Smooth muscle cell (in vitro differentiated cells): ENCODE measurements around the gene MC1R. TPM values are rescaled to one million over a fixed set of nuclear protein-coding genes. Genes with fewer than 3 reads are reported as not detected.
"Not testable (repeated sequence)": the region's sequence is repeated elsewhere in the genome, so short reads cannot be mapped to it uniquely, and the experiment has no call there.

Experiments
- DNase-seq: peaks from one replicate; lab custom pipeline; 2025; ENCODE audit not compliant: unreplicated experiment; lab: John Stamatoyannopoulos, UW
- H2AFZ ChIP-seq: fragments of 200-600 bp; sonication (generic); 2 replicates; pipeline ENCODE4 v1.6.0; 2016; ENCODE audit warnings: antibody characterized with exemption, low read depth, mild to moderate bottlenecking
- H3F3A ChIP-seq: fragments of 200-600 bp; sonication (generic); 2 replicates; pipeline ENCODE4 v1.6.0; 2017; ENCODE audit warnings: antibody characterized with exemption, low read depth
- H3K27ac ChIP-seq: fragments of 200-600 bp; sonication (generic); 2 replicates; pipeline ENCODE4 v1.5.1; 2016; ENCODE audit warnings: low read depth, mild to moderate bottlenecking
- H3K27me3 ChIP-seq: fragments of 200-600 bp; sonication (generic); 2 replicates; pipeline ENCODE4 v1.6.1; 2016; ENCODE audit warnings: low read depth, mild to moderate bottlenecking
- H3K36me3 ChIP-seq: fragments of 200-600 bp; sonication (generic); 2 replicates; pipeline ENCODE4 v1.5.1; 2016; ENCODE audit warnings: low read depth
- H3K4me1 ChIP-seq: fragments of 200-600 bp; sonication (generic); 2 replicates; pipeline ENCODE4 v1.5.1; 2016; ENCODE audit warnings: low read depth
- H3K4me2 ChIP-seq: fragments of 200-600 bp; sonication (generic); 2 replicates; pipeline ENCODE4 v1.6.0; 2016; ENCODE audit warnings: mild to moderate bottlenecking
- H3K4me3 ChIP-seq: fragments of 200-600 bp; sonication (generic); 2 replicates; pipeline ENCODE4 v1.5.1; 2016; ENCODE audit warnings: mild to moderate bottlenecking
- H3K79me2 ChIP-seq: fragments of 200-600 bp; sonication (generic); 2 replicates; pipeline ENCODE4 v1.6.0; 2016; ENCODE audit warnings: low read depth, mild to moderate bottlenecking
- H3K9ac ChIP-seq: fragments of 200-600 bp; sonication (generic); 2 replicates; pipeline ENCODE4 v1.6.0; 2016; ENCODE audit warnings: low read depth
- H3K9me3 ChIP-seq: fragments of 200-600 bp; sonication (generic); replicated peaks from 2 replicates; pipeline ENCODE4 v1.5.1; 2016; ENCODE audit warnings: low read depth
- H4K20me1 ChIP-seq: fragments of 200-600 bp; sonication (generic); 2 replicates; pipeline ENCODE4 v1.6.0; 2016; ENCODE audit warnings: low read depth
- CTCF ChIP-seq: fragments of 200-600 bp; sonication (generic); IDR thresholded peaks from 2 replicates; pipeline ENCODE4 v1.5.1; 2017; ENCODE audit warnings: borderline replicate concordance, mild to moderate bottlenecking, antibody characterized with exemption; ENCODE audit not compliant: insufficient read depth, poor library complexity, severe bottlenecking
- WGBS: methylation state at CpG from one replicate; pipeline ENCODE4 v1.1.7; 2016; ENCODE audit warnings: low lambda C conversion rate; 5-methylcytosine and 5-hydroxymethylcytosine counted together
- polyA plus RNA-seq: library from polyadenylated mRNA; unstranded; fragments of >200 nt; fragmentation: Nextera tagmentation; extraction: Ambion mirVana; gene quantifications from 2 replicates; pipeline ENCODE4 v1.2.1, GENCODE V29; 2016
- total RNA-seq: library from RNA; depleted of rRNA; stranded (reverse); fragments of >200 nt; gene quantifications from 2 replicates; pipeline ENCODE4 v1.2.3, GENCODE V29; 2014

MC1R gene
- total and polyA plus RNA-seq, 2 experiments from 2014 or later = 14.5 to 16.8 TPM

- DNase-seq = no peak
- H3K4me1 ChIP-seq = peaks cover 17% of the 10 kb centered on the region
- H3K27ac ChIP-seq = no peak overlapping the region
- peak overlapping the region; percentile 81 for H3K4me3 ChIP-seq
- H2AFZ ChIP-seq = no peak overlapping the region
- H4K20me1 ChIP-seq = peaks cover 66% of the 10 kb centered on the region
- 44% methylated on average over 3 of the region's 4 CpGs for WGBS
- no peaks in the 10 kb centered on the region for H3K36me3 ChIP-seq
- H3K4me2 ChIP-seq = peak overlapping the region; percentile 97
- TF ChIP-seq CTCF = no peak
- H3K9me3 ChIP-seq = no peaks in the 10 kb centered on the region
- H3K27me3 ChIP-seq = no peaks in the 10 kb centered on the region
- peaks cover 57% of the 10 kb centered on the region for H3K79me2 ChIP-seq
- peaks cover 16% of the 10 kb centered on the region for H3F3A ChIP-seq
- no peak overlapping the region for H3K9ac ChIP-seq
Observed at GRCh38 chr16:89924925-89925307, 6.3 kb downstream of the MC1R start.

DNA sequence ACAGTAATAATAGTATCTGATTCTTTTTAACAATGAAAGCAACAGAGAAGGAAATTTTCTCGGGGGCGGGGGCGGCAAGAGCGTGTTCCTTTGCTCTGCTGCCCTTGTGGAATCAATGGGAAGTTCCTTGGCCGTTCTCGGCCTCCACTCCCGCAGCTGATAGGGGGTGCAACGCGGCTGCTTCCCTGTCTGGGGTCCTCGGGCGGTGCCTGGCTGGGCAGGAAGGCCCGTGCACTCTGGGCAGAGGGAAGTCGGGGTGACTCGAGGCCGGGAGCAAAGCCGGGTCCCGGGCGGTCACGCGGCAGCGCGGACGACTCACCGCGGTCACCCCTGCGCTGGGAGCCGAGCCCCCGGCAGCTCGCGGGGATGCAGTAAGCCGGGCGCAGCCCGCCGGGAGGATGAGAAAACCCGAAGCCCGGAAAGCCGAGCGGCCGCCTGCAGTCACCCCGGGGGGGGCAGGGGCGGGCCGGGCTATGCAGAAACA lies 7.0 kb downstream of the MC1R start:
- peak; percentile 90 for DNase-seq
- WGBS = 3% methylated on average over 34 of the region's 42 CpGs
- peak overlapping the region; percentile 81 for H3K4me3 ChIP-seq
- no peak overlapping the region for H2AFZ ChIP-seq
- H3K4me2 ChIP-seq = peak overlapping the region; percentile 97
- H3K79me2 ChIP-seq = peaks cover 59% of the 10 kb centered on the region
- no peak overlapping the region for H3K27ac ChIP-seq
- peaks cover 73% of the 10 kb centered on the region for H4K20me1 ChIP-seq
- no peaks in the 10 kb centered on the region for H3K27me3 ChIP-seq
- no peaks in the 10 kb centered on the region for H3K9me3 ChIP-seq
- H3K4me1 ChIP-seq = peaks cover 14% of the 10 kb centered on the region
- H3K9ac ChIP-seq = peak overlapping the region; percentile 13
- no peak for TF ChIP-seq CTCF
- peaks cover 9% of the 10 kb centered on the region for H3F3A ChIP-seq
- H3K36me3 ChIP-seq = no peaks in the 10 kb centered on the region

DNA sequence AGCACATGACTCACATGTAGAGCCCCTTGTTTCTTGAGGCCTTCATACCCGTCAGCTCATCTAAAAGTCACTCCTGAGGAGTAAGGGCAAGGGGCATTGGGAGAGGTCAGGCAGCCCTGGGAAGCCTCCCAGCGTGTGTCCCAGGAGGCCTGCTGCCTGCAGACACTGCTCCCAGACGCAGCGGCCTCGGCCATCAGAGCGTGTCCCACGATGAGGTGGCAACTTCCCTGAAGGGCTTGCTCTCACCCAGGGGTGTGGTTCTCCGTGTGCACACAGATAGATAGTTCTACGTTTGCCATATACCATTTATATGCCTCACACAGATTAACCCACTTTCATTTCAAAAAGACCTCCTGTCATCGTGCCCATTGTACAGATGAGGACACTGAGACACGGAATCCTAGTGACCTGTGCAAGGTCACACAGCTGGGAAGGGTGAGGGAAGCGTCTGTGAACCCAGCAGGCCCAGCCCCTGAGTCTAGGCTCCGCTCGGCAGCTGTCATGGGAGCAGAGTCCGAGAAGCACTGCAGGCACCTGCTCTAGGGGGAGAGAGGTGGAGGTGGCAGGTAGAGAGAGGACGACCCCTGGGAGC lies 12.7 kb downstream of the MC1R start:
- Histone ChIP-seq H3K4me2 (no peak overlapping the region), H3K9me3 (no peaks in the 10 kb centered on the region), H3K9ac (no peak overlapping the region), H3K79me2 (peaks cover 39% of the 10 kb centered on the region), H3K27ac (no peak overlapping the region), H3K36me3 (no peaks in the 10 kb centered on the region), H2AFZ (no peak overlapping the region), H3K4me1 (no peaks in the 10 kb centered on the region), H3K27me3 (no peaks in the 10 kb centered on the region), H3K4me3 (no peak overlapping the region), H3F3A (peaks cover 8% of the 10 kb centered on the region), H4K20me1 (peaks cover 98% of the 10 kb centered on the region)
- no peak for DNase-seq
- TF ChIP-seq CTCF = no peak
- WGBS = 92% methylated on average over 16 of the region's 16 CpGs

GRCh38 chr16:89931964-89932363 lies 13.3 kb downstream of the MC1R start:
- Histone ChIP-seq H3K9me3 (no peaks in the 10 kb centered on the region), H3K4me1 (no peaks in the 10 kb centered on the region), H3K4me3 (no peak overlapping the region), H4K20me1 (peaks cover 98% of the 10 kb centered on the region), H3K27ac (no peak overlapping the region), H2AFZ (no peak overlapping the region), H3K27me3 (no peaks in the 10 kb centered on the region), H3K4me2 (no peak overlapping the region), H3K9ac (no peak overlapping the region), H3F3A (peaks cover 8% of the 10 kb centered on the region), H3K36me3 (no peaks in the 10 kb centered on the region), H3K79me2 (peaks cover 33% of the 10 kb centered on the region)
- no peak for TF ChIP-seq CTCF
- WGBS = 93% methylated on average over 6 of the region's 6 CpGs
- no peak for DNase-seq

DNA sequence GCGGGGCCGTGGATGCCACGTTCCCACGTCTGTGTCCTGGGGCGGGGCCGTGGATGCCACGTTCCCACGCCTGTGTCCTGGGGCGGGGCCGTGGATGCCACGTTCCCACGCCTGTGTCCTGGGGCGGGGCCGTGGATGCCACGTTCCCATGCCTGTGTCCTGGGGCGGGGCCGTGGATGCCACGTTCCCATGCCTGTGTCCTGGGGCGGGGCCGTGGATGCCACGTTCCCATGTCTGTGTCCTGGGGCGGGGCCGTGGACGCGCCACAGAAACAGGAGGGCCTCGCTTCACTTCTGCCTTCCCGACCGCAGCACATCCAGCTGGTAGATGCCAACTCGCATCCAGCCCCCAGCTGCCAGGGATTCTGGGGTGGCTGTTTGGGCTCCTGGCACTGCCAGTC lies 15.4 kb downstream of the MC1R start:
- not testable (repeated sequence) for H3K36me3 ChIP-seq, DNase-seq, H3K9me3 ChIP-seq, H3K4me1 ChIP-seq, H2AFZ ChIP-seq, H3F3A ChIP-seq, H3K9ac ChIP-seq, H3K4me3 ChIP-seq, H3K4me2 ChIP-seq, H3K27me3 ChIP-seq, H3K27ac ChIP-seq
- 100% methylated on average over 8 of the region's 29 CpGs for WGBS
- H3K79me2 ChIP-seq = peaks cover 14% of the 10 kb centered on the region
- peaks cover 77% of the 10 kb centered on the region for H4K20me1 ChIP-seq
